Upper lobe of left lung (tissue), 6 donors: ENCODE data around the gene SYTL5. TPM values are rescaled to one million over a fixed set of nuclear protein-coding genes. Genes with fewer than 3 reads are reported as not detected.

Experiments
- ATAC-seq, 2 donors: fragments of 200-7000 bp; cut with Tn5 transposase; one replicate each; pipeline ENCODE4 v1.9.1; 2022; ENCODE audit warnings: mild to moderate bottlenecking in 2 of 2, moderate library complexity in 2 of 2; ENCODE audit not compliant: low FRiP score in 2 of 2
- DNase-seq, 2 donors: peaks; one replicate each; pipeline ENCODE4 v3.0.0-alpha.2; 2019 to 2020
- H3K27ac ChIP-seq, 4 donors: fragments of 200-600 bp; sonication (generic); one replicate each; pipeline ENCODE4 v1.5.1; 2016 to 2019
- H3K27me3 ChIP-seq, 4 donors: fragments of 200-600 bp; sonication (generic); one replicate each; pipeline ENCODE4 v1.5.1; 2017 to 2019
- H3K36me3 ChIP-seq, 4 donors: fragments of 200-600 bp; sonication (generic); one replicate each; pipeline ENCODE4 v1.5.1; 2016 to 2019
- H3K4me1 ChIP-seq, 4 donors: fragments of 200-600 bp; sonication (generic); one replicate each; pipeline ENCODE4 v1.5.1; 2018 to 2019
- H3K4me3 ChIP-seq, 4 donors: fragments of 200-600 bp; sonication (generic); one replicate each; pipeline ENCODE4 v1.5.1; 2017 to 2019; ENCODE audit warnings: mild to moderate bottlenecking in 2 of 4, moderate library complexity in 1 of 4
- H3K9me3 ChIP-seq, 4 donors: fragments of 200-600 bp; sonication (generic); one replicate each; pipeline ENCODE4 v1.5.1; 2018 to 2019
- CTCF ChIP-seq, 6 experiments: fragments of 450-650 bp in 4 of 6; fragments of 200-600 bp in 2 of 6; sonication (generic) in 2 of 6; IDR thresholded peaks; one replicate each; pipeline ENCODE4 v1.5.1; 2016 to 2019; ENCODE audit warnings: antibody characterized with exemption in 6 of 6
- EP300 ChIP-seq, 4 donors: sonication (generic); formaldehyde crosslinking; IDR thresholded peaks; one replicate each; pipeline ENCODE4 v1.5.1; 2017; ENCODE audit warnings: antibody characterized with exemption in 4 of 4, control low read depth in 2 of 4
- POLR2A ChIP-seq, 4 donors: fragments of 450-650 bp; IDR thresholded peaks; one replicate each; pipeline ENCODE4 v1.5.1; 2016 to 2017; ENCODE audit warnings: antibody characterized with exemption in 4 of 4, mild to moderate bottlenecking in 2 of 4
- POLR2AphosphoS5 ChIP-seq, 2 donors: sonication (generic); formaldehyde crosslinking; IDR thresholded peaks; one replicate each; pipeline ENCODE4 v1.5.1; 2017; ENCODE audit warnings: antibody characterized with exemption in 2 of 2
- WGBS, 2 donors: methylation state at CpG; one replicate each; pipeline ENCODE4 v1.1.5; 2017 to 2018; 5-methylcytosine and 5-hydroxymethylcytosine counted together
- total RNA-seq, 6 donors: library from RNA; depleted of rRNA in 4 of 6; stranded (reverse); fragments of >200 nt in 4 of 6; gene quantifications; one replicate each; pipeline versions ENCODE4 v1.1.0 to v1.2.1, GENCODE V29; 2016 to 2021
- donor health status: DM: no; HTN: no; CAD: no; lungs with moderate emphysema.
- donor health status: DM: no; HTN: yes; CAD: no; lungs with severe emphysema.

Gene SYTL5
- total RNA-seq, 6 donors from 2014 or later, result 0.30 to 3.6 (median 0.71) TPM

DNA sequence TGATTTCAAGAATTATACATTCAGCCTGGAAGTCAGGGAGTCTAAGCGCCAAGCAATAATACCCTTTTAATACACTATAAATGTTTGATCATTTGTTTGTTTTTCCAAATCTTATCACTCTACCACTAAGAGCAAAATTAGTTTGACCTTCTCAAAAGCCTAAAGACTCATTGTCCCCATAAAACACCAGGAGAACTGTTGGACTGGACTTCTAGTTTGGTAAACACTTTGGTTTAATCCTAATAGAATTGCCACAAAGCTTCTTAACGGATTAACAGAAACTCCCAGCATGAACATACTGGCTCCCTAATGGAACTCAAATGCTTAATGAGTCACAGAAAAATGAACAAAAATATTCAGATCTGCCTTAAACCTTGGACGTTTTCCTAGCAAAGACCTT, 34.9 kb downstream of the SYTL5 start:
- ATAC-seq (no peak), DNase-seq (no peak)
- H3K9me3 ChIP-seq, result no peaks in the 10 kb centered on the region
- peaks cover 0 to 3% (median 0%) of the 10 kb centered on the region in 4 donors for H3K4me1 ChIP-seq
- H3K27ac ChIP-seq, result no peak overlapping the region
- H3K4me3 ChIP-seq, result no peak overlapping the region
- 57 to 82% methylated on average over 3 of the region's 3 CpGs for WGBS, 2 donors
- H3K27me3 ChIP-seq, result no peaks in the 10 kb centered on the region
- H3K36me3 ChIP-seq, result no peaks in the 10 kb centered on the region
- no peak for TF ChIP-seq EP300 (IDR thresholded peaks at IDR 0.05)
- TF ChIP-seq POLR2AphosphoS5 (IDR thresholded peaks at IDR 0.05), result no peak
- no peak for TF ChIP-seq CTCF (IDR thresholded peaks at IDR 0.05)

GRCh38 chrX:38044701-38045100, 38.3 kb downstream of the SYTL5 start:
- H3K27me3 ChIP-seq, result no peaks in the 10 kb centered on the region
- DNase-seq (no peak), ATAC-seq (no peak)
- peaks cover 0 to 3% (median 0%) of the 10 kb centered on the region in 4 donors for H3K4me1 ChIP-seq
- no peak overlapping the region for H3K4me3 ChIP-seq
- WGBS, 2 donors, result 53 to 58% methylated on average over 3 of the region's 3 CpGs
- H3K27ac ChIP-seq, result no peak overlapping the region
- H3K9me3 ChIP-seq, result no peaks in the 10 kb centered on the region
- H3K36me3 ChIP-seq, result no peaks in the 10 kb centered on the region
- TF ChIP-seq CTCF (IDR thresholded peaks at IDR 0.05) (no peak), EP300 (IDR thresholded peaks at IDR 0.05) (no peak), POLR2A (IDR thresholded peaks at IDR 0.05) (no peak), POLR2AphosphoS5 (IDR thresholded peaks at IDR 0.05) (no peak)

DNA sequence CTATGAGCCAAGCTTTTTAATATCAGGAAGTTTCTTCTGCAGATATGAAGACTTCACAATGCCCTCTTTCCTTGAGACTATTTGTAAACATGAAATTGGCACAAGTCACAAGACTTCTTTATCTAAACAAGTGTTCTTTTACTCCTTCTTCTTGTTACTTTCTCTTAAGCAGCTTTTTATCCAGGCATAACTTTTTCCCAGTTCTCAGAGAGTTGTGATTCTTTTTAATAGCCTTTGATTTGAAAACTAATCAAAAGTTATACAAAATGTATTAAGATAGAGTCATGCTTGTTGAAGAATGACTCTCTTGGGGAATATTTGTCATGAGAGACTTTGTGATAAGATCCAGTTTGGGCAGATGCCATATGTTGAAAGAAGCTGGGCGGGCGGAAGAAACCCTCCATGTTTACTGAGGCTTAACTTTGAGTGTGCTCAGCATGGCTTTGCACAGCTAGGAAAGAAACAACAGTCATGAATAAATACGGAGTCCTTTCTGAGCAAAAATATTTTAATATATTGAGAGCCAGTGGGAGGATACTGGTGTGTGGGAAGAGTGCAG, 39.3 kb downstream of the SYTL5 start:
- DNase-seq (peak in 1 of 2 donors; percentile 20), ATAC-seq (no peak)
- Histone ChIP-seq H3K9me3 (no peaks in the 10 kb centered on the region), H3K27me3 (no peaks in the 10 kb centered on the region), H3K36me3 (no peaks in the 10 kb centered on the region), H3K27ac (no peak overlapping the region), H3K4me1 (peaks cover 0 to 3% (median 0%) of the 10 kb centered on the region in 4 donors), H3K4me3 (no peak overlapping the region)
- TF ChIP-seq POLR2AphosphoS5 (IDR thresholded peaks at IDR 0.05) (no peak), EP300 (IDR thresholded peaks at IDR 0.05) (no peak), CTCF (IDR thresholded peaks at IDR 0.05) (no peak), POLR2A (IDR thresholded peaks at IDR 0.05) (no peak)
- 50 to 55% methylated on average over 3 of the region's 3 CpGs for WGBS, 2 donors

GRCh38 chrX:38048886-38049285, 42.5 kb downstream of the SYTL5 start:
- Histone ChIP-seq H3K27ac (no peak overlapping the region), H3K36me3 (no peaks in the 10 kb centered on the region), H3K27me3 (no peaks in the 10 kb centered on the region), H3K9me3 (no peaks in the 10 kb centered on the region), H3K4me1 (peaks cover 0 to 3% (median 0%) of the 10 kb centered on the region in 4 donors), H3K4me3 (no peak overlapping the region)
- TF ChIP-seq EP300 (IDR thresholded peaks at IDR 0.05), result no peak
- no peak for TF ChIP-seq POLR2A (IDR thresholded peaks at IDR 0.05)
- no peak for TF ChIP-seq CTCF (IDR thresholded peaks at IDR 0.05)
- no peak for TF ChIP-seq POLR2AphosphoS5 (IDR thresholded peaks at IDR 0.05)
- WGBS, 2 donors, result 82 to 91% methylated on average over 1 of the region's 1 CpG
- no peak for ATAC-seq
- DNase-seq, result no peak

GRCh38 chrX:38050806-38051205, 44.5 kb downstream of the SYTL5 start:
- no peaks in the 10 kb centered on the region for H3K27me3 ChIP-seq
- H3K27ac ChIP-seq, result no peak overlapping the region
- peaks cover 0 to 3% (median 0%) of the 10 kb centered on the region in 4 donors for H3K4me1 ChIP-seq
- H3K4me3 ChIP-seq, result no peak overlapping the region
- DNase-seq, result no peak
- no peaks in the 10 kb centered on the region for H3K9me3 ChIP-seq
- no peak for ATAC-seq
- TF ChIP-seq POLR2A (IDR thresholded peaks at IDR 0.05), result no peak
- no peak for TF ChIP-seq POLR2AphosphoS5 (IDR thresholded peaks at IDR 0.05)
- TF ChIP-seq CTCF (IDR thresholded peaks at IDR 0.05), result no peak
- no peak for TF ChIP-seq EP300 (IDR thresholded peaks at IDR 0.05)
- WGBS, 2 donors, result 53 to 75% methylated on average over 1 of the region's 1 CpG
- H3K36me3 ChIP-seq, result no peaks in the 10 kb centered on the region
